HEK293T (cell line): ENCODE results near the gene CALHM6.

Experiments used
- CTCF ChIA-PET: fragments of 350-600 bp; formaldehyde crosslinking; extraction: SDS; loops from one replicate; lab custom pipeline; 2021; ENCODE audit warnings: antibody characterized with exemption, inconsistent platforms; lab: Yijun Ruan, JAX
- POLR2A ChIA-PET: fragments of 350-600 bp; formaldehyde crosslinking; extraction: SDS; loops from one replicate; lab custom pipeline; 2020; ENCODE audit warnings: antibody characterized with exemption, inconsistent platforms; lab: Yijun Ruan, JAX
- DNase-seq: peaks from one replicate; pipeline ENCODE4 v3.0.0; 2012; ENCODE audit warnings: mixed read lengths; ENCODE audit errors: extremely low spot score
- ARNT ChIP-seq: fragments of 450-650 bp; IDR thresholded peaks from 2 replicates; pipeline ENCODE4 v1.6.1; 2017; ENCODE audit warnings: mild to moderate bottlenecking
- BHLHE40 ChIP-seq: fragments of 450-650 bp; IDR thresholded peaks from 2 replicates; pipeline ENCODE4 v1.6.1; 2016; ENCODE audit warnings: mild to moderate bottlenecking, moderate library complexity, borderline replicate concordance
- CTBP1 ChIP-seq: fragments of 450-650 bp; IDR thresholded peaks from 2 replicates; pipeline ENCODE4 v1.6.1; 2016; ENCODE audit warnings: borderline replicate concordance
- ELF4 ChIP-seq: fragments of 450-650 bp; IDR thresholded peaks from 2 replicates; pipeline ENCODE4 v1.6.1; 2017; ENCODE audit warnings: antibody characterized with exemption
- FOXA1 ChIP-seq: fragments of 450-650 bp; IDR thresholded peaks from 2 replicates; pipeline ENCODE4 v1.6.1; 2016; ENCODE audit warnings: mild to moderate bottlenecking
- FOXK2 ChIP-seq: fragments of 450-650 bp; IDR thresholded peaks from 2 replicates; pipeline ENCODE4 v1.6.1; 2016; ENCODE audit warnings: mild to moderate bottlenecking
- FOXM1 ChIP-seq: fragments of 450-650 bp; IDR thresholded peaks from 2 replicates; pipeline ENCODE4 v1.6.1; 2017; ENCODE audit warnings: mild to moderate bottlenecking, borderline replicate concordance
- HDGF ChIP-seq: fragments of 450-650 bp; IDR thresholded peaks from 2 replicates; pipeline ENCODE4 v1.6.1; 2017; ENCODE audit warnings: antibody characterized with exemption, borderline replicate concordance
- L3MBTL2 ChIP-seq: fragments of 450-650 bp; conservative IDR thresholded peaks from 2 replicates; pipeline ENCODE4 v1.6.1; 2016; ENCODE audit warnings: mild to moderate bottlenecking
- LEF1 ChIP-seq: fragments of 450-650 bp; IDR thresholded peaks from 2 replicates; pipeline ENCODE4 v1.6.1; 2017; ENCODE audit warnings: mild to moderate bottlenecking, borderline replicate concordance
- NFRKB ChIP-seq: fragments of 450-650 bp; IDR thresholded peaks from 2 replicates; pipeline ENCODE4 v1.6.1; 2016; ENCODE audit warnings: mild to moderate bottlenecking, moderate library complexity
- PKNOX1 ChIP-seq: fragments of 450-650 bp; IDR thresholded peaks from 2 replicates; pipeline ENCODE4 v1.6.1; 2016
- SP1 ChIP-seq: fragments of 450-650 bp; IDR thresholded peaks from 2 replicates; pipeline ENCODE4 v1.6.1; 2017
- SUZ12 ChIP-seq: fragments of 450-650 bp; IDR thresholded peaks from 2 replicates; pipeline ENCODE4 v1.6.1; 2016; ENCODE audit warnings: mild to moderate bottlenecking
- TARDBP ChIP-seq: fragments of 450-650 bp; IDR thresholded peaks from 2 replicates; pipeline ENCODE4 v1.6.1; 2016
- ZNF384 ChIP-seq: fragments of 450-650 bp; IDR thresholded peaks from 2 replicates; pipeline ENCODE4 v1.6.1; 2016

Gene CALHM6

GRCh38 chr6:116419069-116419786 lies 41.9 kb upstream of the CALHM6 start:
- TF ChIP-seq LEF1 (no peak), HDGF (no peak), FOXM1 (no peak), ARNT (no peak), BHLHE40 (no peak), FOXA1 (no peak), PKNOX1 (no peak), FOXK2 (no peak), TARDBP (no peak), SUZ12 (no peak), ELF4 (no peak), CTBP1 (no peak), ZNF384 (no peak)
- ChIA-PET POLR2A (no interaction called here), CTCF (no interaction called here)
- DNase-seq: no peak

- POLR2A ChIA-PET: no interaction called here
- TF ChIP-seq ARNT: no peak
- TF ChIP-seq SUZ12: no peak
- TF ChIP-seq FOXM1: no peak
- no peak for TF ChIP-seq HDGF
- no peak for TF ChIP-seq ELF4
- no peak for TF ChIP-seq FOXK2
- no peak for TF ChIP-seq TARDBP
- TF ChIP-seq ZNF384: no peak
- no peak for TF ChIP-seq FOXA1
- CTCF ChIA-PET: interaction anchor here (1.0 kb wide), 2 partner anchors 320 to 364 kb away, joined by 3 read pairs; partner anchors contain the start of gene NT5DC1
- no peak for DNase-seq
These were observed 40.8 kb upstream of the CALHM6 start for GRCh38 chr6:116420341-116420740.

DNA sequence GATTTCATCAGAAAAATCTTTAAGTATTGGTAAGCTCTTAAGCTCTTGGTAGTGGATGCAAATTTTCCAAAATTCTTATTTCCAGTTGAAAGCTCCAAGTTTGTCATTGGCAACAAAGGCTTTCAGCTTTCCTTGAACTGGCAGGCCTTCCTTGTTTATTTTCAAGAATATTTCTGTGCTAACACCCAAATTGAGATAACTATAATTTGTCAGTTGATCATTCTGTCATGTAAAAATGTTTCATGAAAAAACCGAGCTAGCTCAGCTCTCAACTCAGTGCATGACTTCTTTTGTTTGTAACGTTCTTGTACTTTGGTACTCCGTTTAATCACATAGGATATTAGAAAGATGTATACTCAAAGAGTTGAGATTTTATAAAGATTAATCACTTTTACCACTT lies 38.9 kb upstream of the CALHM6 start:
- TF ChIP-seq ELF4 (no peak), TARDBP (no peak), SUZ12 (no peak), NFRKB (no peak), HDGF (no peak), FOXA1 (no peak), ZNF384 (no peak), SP1 (no peak), CTBP1 (no peak), L3MBTL2 (no peak), FOXM1 (no peak)
- CTCF ChIA-PET: interaction anchor here (0.6 kb wide), 2 partner anchors 137 to 231 kb away, joined by 3 read pairs; no protein-coding TSS in a partner anchor
- POLR2A ChIA-PET: no interaction called here
- DNase-seq: no peak

GRCh38 chr6:116424001-116424400 lies 37.2 kb upstream of the CALHM6 start:
- CTCF ChIA-PET: no interaction called here
- POLR2A ChIA-PET: no interaction called here
- TF ChIP-seq NFRKB (no peak), CTBP1 (no peak), LEF1 (no peak), ELF4 (no peak), L3MBTL2 (no peak), FOXK2 (no peak), FOXA1 (no peak), FOXM1 (no peak)
- DNase-seq: no peak

DNA sequence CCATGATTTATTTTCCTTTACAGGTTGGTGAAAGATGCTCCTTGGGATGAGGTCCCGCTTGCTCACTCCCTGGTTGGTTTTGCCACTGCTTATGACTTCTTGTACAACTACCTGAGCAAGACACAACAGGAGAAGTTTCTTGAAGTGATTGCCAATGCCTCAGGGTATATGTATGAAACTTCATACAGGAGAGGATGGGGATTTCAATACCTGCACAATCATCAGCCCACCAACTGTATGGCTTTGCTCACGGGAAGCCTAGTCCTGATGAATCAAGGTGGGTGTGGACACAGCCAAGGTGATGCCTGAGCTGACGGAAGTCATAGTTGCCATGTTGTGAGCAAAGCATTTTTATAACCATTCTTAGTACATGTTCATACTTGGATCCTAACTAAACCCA lies 34.6 kb upstream of the CALHM6 start:
- POLR2A ChIA-PET: interaction anchor here (1.2 kb wide), 1 partner anchor 16 kb away, joined by 3 read pairs; no protein-coding TSS in a partner anchor
- no peak for TF ChIP-seq SP1
- no peak for TF ChIP-seq BHLHE40
- no peak for TF ChIP-seq FOXA1
- TF ChIP-seq CTBP1: no peak
- no peak for TF ChIP-seq LEF1
- TF ChIP-seq SUZ12: no peak
- TF ChIP-seq PKNOX1: no peak
- no peak for TF ChIP-seq ZNF384
- no peak for TF ChIP-seq NFRKB
- TF ChIP-seq ELF4: no peak
- no peak for TF ChIP-seq HDGF
- no peak for TF ChIP-seq ARNT
- no peak for TF ChIP-seq TARDBP
- no peak for TF ChIP-seq FOXK2
- no peak for TF ChIP-seq FOXM1
- TF ChIP-seq L3MBTL2: no peak
- no peak for DNase-seq
- CTCF ChIA-PET: no interaction called here

DNA sequence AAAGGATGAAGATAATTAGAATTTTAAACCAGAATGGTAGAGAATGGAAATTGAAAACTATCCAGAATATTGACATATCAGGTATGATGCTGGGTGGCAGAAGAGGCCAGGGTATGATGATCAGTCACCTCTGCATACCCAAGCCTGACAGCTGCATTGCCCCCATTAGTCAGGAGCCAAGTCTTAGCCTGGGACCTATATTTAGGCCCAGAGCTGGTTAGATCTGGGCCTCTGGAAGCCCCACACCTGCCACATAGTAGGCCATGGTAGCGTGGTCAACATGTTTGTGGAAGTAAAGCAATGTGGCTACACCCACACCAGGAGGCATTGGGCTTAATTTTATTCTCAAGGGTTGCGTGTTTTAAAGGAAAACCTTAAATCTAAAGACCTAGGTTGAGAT lies 32.1 kb upstream of the CALHM6 start:
- POLR2A ChIA-PET: no interaction called here
- CTCF ChIA-PET: no interaction called here
- no peak for DNase-seq
- TF ChIP-seq ELF4 (no peak), ZNF384 (no peak), NFRKB (no peak), LEF1 (no peak)

DNA sequence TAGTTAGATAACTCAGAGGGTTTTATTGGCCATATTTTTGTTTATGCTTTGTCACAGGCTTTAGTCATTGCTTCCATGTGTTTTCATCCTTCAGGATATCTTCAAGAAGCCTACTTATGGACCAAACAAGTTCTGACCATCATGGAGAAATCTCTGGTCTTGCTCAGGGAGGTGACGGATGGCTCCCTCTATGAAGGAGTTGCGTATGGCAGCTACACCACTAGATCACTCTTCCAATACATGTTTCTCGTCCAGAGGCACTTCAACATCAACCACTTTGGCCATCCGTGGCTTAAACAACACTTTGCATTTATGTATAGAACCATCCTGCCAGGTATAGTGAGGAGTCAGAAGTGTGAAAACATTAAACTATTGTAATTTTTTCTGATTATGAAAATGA lies 30.3 kb upstream of the CALHM6 start:
- TF ChIP-seq FOXK2 (no peak), HDGF (no peak), FOXA1 (no peak), NFRKB (no peak), TARDBP (no peak), L3MBTL2 (no peak), SP1 (no peak), PKNOX1 (no peak)
- POLR2A ChIA-PET: no interaction called here
- no peak for DNase-seq
- CTCF ChIA-PET: interaction anchor here (0.7 kb wide), 1 partner anchor 27 kb away, joined by 3 read pairs; no protein-coding TSS in a partner anchor
